ENCODE measurements around the gene NET1.

The NET1 gene

GRCh38 chr10:5492929-5493576, 80.7 kb downstream of the NET1 start:
- Mint-ChIP-seq H3K4me3 (no peak overlapping the region), H3K27me3 (no peaks in the 10 kb centered on the region), H3K9me3 (no peaks in the 10 kb centered on the region), H3K36me3 (no peaks in the 10 kb centered on the region), H3K4me1 (no peaks in the 10 kb centered on the region), H3K27ac (no peak overlapping the region)

GRCh38 chr10:5493691-5494090, 81.3 kb downstream of the NET1 start:
- no peaks in the 10 kb centered on the region for H3K4me1 Mint-ChIP-seq
- H3K4me3 Mint-ChIP-seq, result no peak overlapping the region
- no peaks in the 10 kb centered on the region for H3K27me3 Mint-ChIP-seq
- H3K27ac Mint-ChIP-seq, result no peak overlapping the region
- no peaks in the 10 kb centered on the region for H3K36me3 Mint-ChIP-seq
- H3K9me3 Mint-ChIP-seq, result no peaks in the 10 kb centered on the region

GRCh38 chr10:5494611-5495010, 82.3 kb downstream of the NET1 start:
- no peaks in the 10 kb centered on the region for H3K27me3 Mint-ChIP-seq
- H3K27ac Mint-ChIP-seq, result no peak overlapping the region
- H3K4me3 Mint-ChIP-seq, result no peak overlapping the region
- no peaks in the 10 kb centered on the region for H3K9me3 Mint-ChIP-seq
- no peaks in the 10 kb centered on the region for H3K4me1 Mint-ChIP-seq
- H3K36me3 Mint-ChIP-seq, result no peaks in the 10 kb centered on the region

GRCh38 chr10:5496261-5497250, 84.2 kb downstream of the NET1 start:
- Mint-ChIP-seq H3K4me1 (no peaks in the 10 kb centered on the region), H3K27me3 (no peaks in the 10 kb centered on the region), H3K4me3 (no peak overlapping the region), H3K36me3 (no peaks in the 10 kb centered on the region), H3K9me3 (no peaks in the 10 kb centered on the region), H3K27ac (no peak overlapping the region)

- H3K27ac Mint-ChIP-seq, result no peak overlapping the region
- H3K36me3 Mint-ChIP-seq, result no peaks in the 10 kb centered on the region
- H3K9me3 Mint-ChIP-seq, result no peaks in the 10 kb centered on the region
- H3K4me3 Mint-ChIP-seq, result no peak overlapping the region
- H3K27me3 Mint-ChIP-seq, result no peaks in the 10 kb centered on the region
- no peaks in the 10 kb centered on the region for H3K4me1 Mint-ChIP-seq
Observed at GRCh38 chr10:5497289-5497688, 84.9 kb downstream of the NET1 start.

- Mint-ChIP-seq H3K4me3 (no peak overlapping the region), H3K9me3 (no peaks in the 10 kb centered on the region), H3K27ac (no peak overlapping the region), H3K36me3 (no peaks in the 10 kb centered on the region), H3K27me3 (no peaks in the 10 kb centered on the region), H3K4me1 (no peaks in the 10 kb centered on the region)
Observed at GRCh38 chr10:5497948-5498730, 85.8 kb downstream of the NET1 start.

- no peaks in the 10 kb centered on the region for H3K4me1 Mint-ChIP-seq
Observed at GRCh38 chr10:5498791-5499492, 86.6 kb downstream of the NET1 start.

GRCh38 chr10:5499493-5500140, 87.3 kb downstream of the NET1 start, which contains the start of gene CALML5:
Gene CALML5, minus strand, starts transcription at chr10:5499570. Its CDS starts 132 bp downstream, at chr10:5499438.
- H3K4me3 Mint-ChIP-seq, result no peak within 1 kb of the TSS
- no peaks in the 10 kb centered on the region for H3K27me3 Mint-ChIP-seq
- no peaks in the 10 kb centered on the region for H3K4me1 Mint-ChIP-seq
- no peaks in the 10 kb centered on the region for H3K36me3 Mint-ChIP-seq
- no peak within 1 kb of the TSS for H3K27ac Mint-ChIP-seq
- no peaks in the 10 kb centered on the region for H3K9me3 Mint-ChIP-seq

More at GRCh38 chr10:5498791-5499492, 86.6 kb downstream of the NET1 start:
- H3K9me3 Mint-ChIP-seq, result no peaks in the 10 kb centered on the region
- no peaks in the 10 kb centered on the region for H3K36me3 Mint-ChIP-seq
- H3K27ac Mint-ChIP-seq, result no peak overlapping the region
- no peaks in the 10 kb centered on the region for H3K27me3 Mint-ChIP-seq
- H3K4me3 Mint-ChIP-seq, result no peak overlapping the region

- Mint-ChIP-seq H3K27ac (no peak overlapping the region), H3K27me3 (no peaks in the 10 kb centered on the region), H3K4me1 (no peaks in the 10 kb centered on the region), H3K9me3 (no peaks in the 10 kb centered on the region), H3K4me3 (no peak overlapping the region), H3K36me3 (no peaks in the 10 kb centered on the region)
Observed at GRCh38 chr10:5500162-5500670, 87.9 kb downstream of the NET1 start.

- no peaks in the 10 kb centered on the region for H3K27me3 Mint-ChIP-seq
- H3K4me3 Mint-ChIP-seq, result no peak overlapping the region
- no peaks in the 10 kb centered on the region for H3K36me3 Mint-ChIP-seq
- H3K27ac Mint-ChIP-seq, result no peak overlapping the region
- H3K4me1 Mint-ChIP-seq, result no peaks in the 10 kb centered on the region
- H3K9me3 Mint-ChIP-seq, result no peaks in the 10 kb centered on the region
Observed at GRCh38 chr10:5500910-5501309, 88.6 kb downstream of the NET1 start.

GRCh38 chr10:5502061-5502521, 89.7 kb downstream of the NET1 start:
- Mint-ChIP-seq H3K4me1 (no peaks in the 10 kb centered on the region), H3K4me3 (no peak overlapping the region), H3K9me3 (no peaks in the 10 kb centered on the region), H3K36me3 (no peaks in the 10 kb centered on the region), H3K27me3 (no peaks in the 10 kb centered on the region), H3K27ac (no peak overlapping the region)

GRCh38 chr10:5502571-5503476, 90.5 kb downstream of the NET1 start:
- H3K9me3 Mint-ChIP-seq, result no peaks in the 10 kb centered on the region
- no peak overlapping the region for H3K27ac Mint-ChIP-seq
- no peaks in the 10 kb centered on the region for H3K27me3 Mint-ChIP-seq

GRCh38 chr10:5503477-5503835, 91.1 kb downstream of the NET1 start:
- Mint-ChIP-seq H3K36me3 (no peaks in the 10 kb centered on the region), H3K9me3 (no peaks in the 10 kb centered on the region), H3K4me1 (no peaks in the 10 kb centered on the region), H3K27ac (no peak overlapping the region), H3K4me3 (no peak overlapping the region), H3K27me3 (no peaks in the 10 kb centered on the region)

More at GRCh38 chr10:5502571-5503476, 90.5 kb downstream of the NET1 start:
- no peaks in the 10 kb centered on the region for H3K36me3 Mint-ChIP-seq
- no peak overlapping the region for H3K4me3 Mint-ChIP-seq
- H3K4me1 Mint-ChIP-seq, result no peaks in the 10 kb centered on the region
